ENCODE measurements around the gene ASB11. TPM values are rescaled to one million over a fixed set of nuclear protein-coding genes. Genes with fewer than 3 reads are reported as not detected.
A peak's percentile ranks its signal among the peaks of the same experiment; 100 is the strongest.
"Not testable (repeated sequence)": the region's sequence is repeated elsewhere in the genome, so short reads cannot be mapped to it uniquely, and the experiment has no call there.

ASB11 gene
- total and polyA plus RNA-seq, 7 experiments from 2014 or later, result not detected

DNA sequence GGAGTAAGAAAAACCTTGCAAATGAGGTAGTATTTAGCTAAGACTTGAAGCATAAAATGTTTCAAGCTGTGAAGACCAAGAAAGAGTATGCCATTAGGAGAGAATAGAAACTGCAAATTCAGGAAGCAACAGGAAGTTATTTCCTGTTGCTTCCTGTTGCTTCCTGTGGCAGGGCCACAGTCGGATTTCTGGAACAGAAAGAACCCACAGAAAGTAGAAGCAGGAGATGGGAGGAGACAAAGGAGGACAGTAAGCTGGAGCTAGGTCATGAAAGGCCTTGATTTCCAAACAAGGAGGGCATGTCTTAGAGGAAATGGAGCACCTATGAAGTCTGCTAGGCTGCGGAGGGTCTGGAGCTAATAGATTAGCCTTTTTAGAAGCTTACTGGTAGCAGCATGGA is 17.2 kb downstream of the ASB11 start:
- no peaks in the 10 kb centered on the region for H3K9me3 Mint-ChIP-seq
- ATAC-seq, result no peak
- H3K27ac ChIP-seq (ENCODE audit: low read depth, low read length), result no peak overlapping the region
- no peak overlapping the region for H3K4me3 ChIP-seq (ENCODE audit: low read length)
- H3K4me1 Mint-ChIP-seq, result peaks cover 0 to 10% (median 2%) of the 10 kb centered on the region in 7 donors
- no peak overlapping the region for H3K4me3 Mint-ChIP-seq
- DNase-seq, result no peak
- no peaks in the 10 kb centered on the region for H3K4me1 ChIP-seq (ENCODE audit: control insufficient read depth in 2 of 2, insufficient read depth in 2 of 2, low read length in 2 of 2)
- H3K27me3 ChIP-seq (ENCODE audit: control insufficient read depth in 2 of 2, insufficient read depth in 2 of 2, low read length in 2 of 2), result no peaks in the 10 kb centered on the region
- no peaks in the 10 kb centered on the region for H3K9me3 ChIP-seq (ENCODE audit: control insufficient read depth in 2 of 3, low read length in 3 of 3)
- no peaks in the 10 kb centered on the region for H3K36me3 ChIP-seq (ENCODE audit: control insufficient read depth in 2 of 3, insufficient read depth in 3 of 3, low read length in 3 of 3)
- ChIA-PET POLR2A (no interaction called here), CTCF (no interaction called here)
- H3K36me3 Mint-ChIP-seq, result no peaks in the 10 kb centered on the region
- H3K27ac Mint-ChIP-seq, result peak overlapping the region in 1 of 9 donors; percentile 47
- intact Hi-C loops (cut with micrococcal nuclease), result no loop called here
- no peaks in the 10 kb centered on the region for H3K27me3 Mint-ChIP-seq

DNA sequence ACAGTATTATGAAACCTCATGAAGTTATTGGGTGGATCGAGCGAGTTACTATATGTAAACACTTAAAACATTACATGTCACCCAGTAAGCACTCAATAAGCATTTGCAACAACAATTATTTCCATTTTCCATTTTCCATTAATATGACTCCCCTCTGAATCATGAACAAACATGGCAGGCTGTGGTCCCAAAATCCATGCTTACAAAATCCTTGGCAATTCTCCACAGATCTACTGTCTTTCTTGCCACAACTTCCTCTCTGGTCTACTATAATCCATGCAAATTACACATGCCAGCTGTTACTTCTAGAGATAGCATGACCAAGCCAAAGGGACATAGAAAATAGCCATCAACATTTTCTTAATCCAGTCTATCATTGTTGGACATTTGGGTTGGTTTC is 22.0 kb downstream of the ASB11 start:
- no peaks in the 10 kb centered on the region for H3K27me3 Mint-ChIP-seq

DNA sequence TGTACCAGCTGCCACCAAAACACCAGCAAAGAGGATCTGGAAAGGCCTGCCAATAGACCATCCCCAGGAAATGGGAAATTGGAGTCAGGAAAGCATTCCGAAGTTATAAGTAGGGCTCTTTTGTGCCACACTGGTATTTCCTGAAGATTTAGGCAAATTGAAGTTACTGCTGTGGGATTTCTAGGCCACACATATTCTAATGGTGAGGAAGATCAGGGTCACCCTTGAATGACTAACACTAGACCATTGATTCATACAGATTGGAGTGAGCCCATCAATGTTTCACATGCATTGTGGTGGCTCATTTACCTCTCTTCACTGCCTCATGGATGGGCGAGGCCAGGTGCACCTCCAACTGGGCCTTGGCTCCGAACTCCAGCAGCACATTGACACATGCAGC is 22.6 kb downstream of the ASB11 start:
- Mint-ChIP-seq H3K4me1 (peaks cover 0 to under 1% (median 0%) of the 10 kb centered on the region in 7 donors), H3K27ac (no peak overlapping the region), H3K9me3 (no peaks in the 10 kb centered on the region), H3K4me3 (no peak overlapping the region), H3K36me3 (no peaks in the 10 kb centered on the region), H3K27me3 (no peaks in the 10 kb centered on the region)
- Histone ChIP-seq H3K4me3 (ENCODE audit: low read length) (no peak overlapping the region), H3K27me3 (ENCODE audit: control insufficient read depth in 2 of 2, insufficient read depth in 2 of 2, low read length in 2 of 2) (no peaks in the 10 kb centered on the region), H3K9me3 (ENCODE audit: control insufficient read depth in 2 of 3, low read length in 3 of 3) (no peaks in the 10 kb centered on the region), H3K27ac (ENCODE audit: low read depth, low read length) (no peak overlapping the region), H3K36me3 (ENCODE audit: control insufficient read depth in 2 of 3, insufficient read depth in 3 of 3, low read length in 3 of 3) (no peaks in the 10 kb centered on the region), H3K4me1 (ENCODE audit: control insufficient read depth in 2 of 2, insufficient read depth in 2 of 2, low read length in 2 of 2) (no peaks in the 10 kb centered on the region)
- CTCF ChIA-PET, result no interaction called here
- intact Hi-C loops (cut with micrococcal nuclease), result no loop called here
- DNase-seq, result no peak
- no peak for ATAC-seq
- POLR2A ChIA-PET, result no interaction called here

More for the DNA sequence above, 22.0 kb downstream of the ASB11 start:
- no peaks in the 10 kb centered on the region for H3K36me3 Mint-ChIP-seq
- H3K4me3 Mint-ChIP-seq, result no peak overlapping the region
- no peaks in the 10 kb centered on the region for H3K9me3 Mint-ChIP-seq
- ATAC-seq (no peak), DNase-seq (no peak)
- CTCF ChIA-PET, result no interaction called here
- Histone ChIP-seq H3K27ac (ENCODE audit: low read depth, low read length) (no peak overlapping the region), H3K36me3 (ENCODE audit: control insufficient read depth in 2 of 3, insufficient read depth in 3 of 3, low read length in 3 of 3) (no peaks in the 10 kb centered on the region), H3K4me1 (ENCODE audit: control insufficient read depth in 2 of 2, insufficient read depth in 2 of 2, low read length in 2 of 2) (no peaks in the 10 kb centered on the region), H3K4me3 (ENCODE audit: low read length) (no peak overlapping the region), H3K9me3 (ENCODE audit: control insufficient read depth in 2 of 3, low read length in 3 of 3) (no peaks in the 10 kb centered on the region), H3K27me3 (ENCODE audit: control insufficient read depth in 2 of 2, insufficient read depth in 2 of 2, low read length in 2 of 2) (no peaks in the 10 kb centered on the region)
- intact Hi-C loops (cut with micrococcal nuclease), result no loop called here
- POLR2A ChIA-PET, result no interaction called here
- H3K4me1 Mint-ChIP-seq, result peaks cover 0 to 6% (median 0%) of the 10 kb centered on the region in 7 donors
- no peak overlapping the region for H3K27ac Mint-ChIP-seq

DNA sequence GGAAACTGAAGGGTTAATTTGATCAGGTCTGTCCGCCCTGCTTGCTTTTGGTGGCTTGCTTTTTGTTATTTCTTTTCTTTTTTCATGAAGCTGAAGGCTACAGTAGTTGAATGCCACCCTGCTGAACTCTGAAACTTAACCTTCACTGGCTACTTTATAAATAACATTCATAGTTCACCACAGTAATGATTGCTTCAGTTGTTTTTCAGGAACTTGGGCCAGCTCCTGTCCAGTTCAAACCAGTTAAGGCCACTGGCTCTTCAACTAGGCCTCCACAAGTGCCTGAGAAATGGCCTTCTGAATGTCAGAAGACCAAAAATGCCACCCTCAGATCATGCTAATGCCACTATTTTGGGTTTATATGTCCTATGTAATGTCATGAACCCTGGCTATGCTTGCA is 37.8 kb downstream of the ASB11 start:
- peak overlapping the region in 1 of 9 donors; percentile 18 for H3K27ac Mint-ChIP-seq
- H3K27ac ChIP-seq (ENCODE audit: low read depth, low read length), result no peak overlapping the region

DNA sequence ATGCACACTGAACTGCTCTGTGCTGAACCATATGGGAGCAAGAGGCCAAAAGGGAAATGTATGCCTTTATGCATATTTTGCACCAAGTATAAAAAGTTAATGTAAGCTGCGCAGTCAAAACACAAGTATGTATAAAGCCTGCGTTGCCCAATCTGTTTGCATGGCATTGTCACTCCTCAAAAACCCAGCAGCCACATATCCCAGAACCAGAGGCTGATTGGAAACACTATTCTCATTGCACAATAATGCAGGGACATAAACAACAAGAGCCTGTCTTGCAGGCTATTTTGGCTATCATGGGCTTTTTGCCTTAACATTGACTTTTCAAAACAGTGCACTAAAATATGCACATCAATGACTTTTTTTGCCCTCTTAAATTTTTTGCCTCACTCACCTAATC is 40.5 kb downstream of the ASB11 start:
- no peaks in the 10 kb centered on the region for H3K36me3 Mint-ChIP-seq
- H3K27me3 Mint-ChIP-seq, result peaks cover 0 to 3% (median 0%) of the 10 kb centered on the region in 5 donors
- DNase-seq (no peak), ATAC-seq (no peak)
- intact Hi-C loops (cut with micrococcal nuclease), result no loop called here
- ChIA-PET CTCF (no interaction called here), POLR2A (no interaction called here)
- no peak overlapping the region for H3K27ac Mint-ChIP-seq
- no peak overlapping the region for H3K4me3 Mint-ChIP-seq
- H3K4me3 ChIP-seq (ENCODE audit: low read length), result no peak overlapping the region
- no peaks in the 10 kb centered on the region for H3K27me3 ChIP-seq (ENCODE audit: control insufficient read depth in 2 of 2, insufficient read depth in 2 of 2, low read length in 2 of 2)
- H3K9me3 ChIP-seq (ENCODE audit: control insufficient read depth in 2 of 3, low read length in 3 of 3), result no peaks in the 10 kb centered on the region
- no peak overlapping the region for H3K27ac ChIP-seq (ENCODE audit: low read depth, low read length)
- H3K36me3 ChIP-seq (ENCODE audit: control insufficient read depth in 2 of 3, insufficient read depth in 3 of 3, low read length in 3 of 3), result no peaks in the 10 kb centered on the region
- no peaks in the 10 kb centered on the region for H3K4me1 ChIP-seq (ENCODE audit: control insufficient read depth in 2 of 2, insufficient read depth in 2 of 2, low read length in 2 of 2)
- peaks cover 0 to 2% (median 0%) of the 10 kb centered on the region in 11 donors for H3K9me3 Mint-ChIP-seq
- peaks cover 0 to 6% (median 5%) of the 10 kb centered on the region in 7 donors for H3K4me1 Mint-ChIP-seq

More for the DNA sequence above, 37.8 kb downstream of the ASB11 start:
- no peak overlapping the region for H3K4me3 ChIP-seq (ENCODE audit: low read length)
- DNase-seq, result no peak
- ChIA-PET CTCF (no interaction called here), POLR2A (no interaction called here)
- H3K36me3 ChIP-seq (ENCODE audit: control insufficient read depth in 2 of 3, insufficient read depth in 3 of 3, low read length in 3 of 3), result no peaks in the 10 kb centered on the region
- Mint-ChIP-seq H3K4me3 (no peak overlapping the region), H3K9me3 (peaks cover 0 to 2% (median 0%) of the 10 kb centered on the region in 11 donors), H3K36me3 (no peaks in the 10 kb centered on the region), H3K4me1 (no peaks in the 10 kb centered on the region), H3K27me3 (peaks cover 0 to 7% (median 6%) of the 10 kb centered on the region in 5 donors)
- H3K27me3 ChIP-seq (ENCODE audit: control insufficient read depth in 2 of 2, insufficient read depth in 2 of 2, low read length in 2 of 2), result no peaks in the 10 kb centered on the region
- no peak for ATAC-seq
- H3K9me3 ChIP-seq (ENCODE audit: control insufficient read depth in 2 of 3, low read length in 3 of 3), result no peaks in the 10 kb centered on the region
- H3K4me1 ChIP-seq (ENCODE audit: control insufficient read depth in 2 of 2, insufficient read depth in 2 of 2, low read length in 2 of 2), result no peaks in the 10 kb centered on the region
- intact Hi-C loops (cut with micrococcal nuclease), result no loop called here

DNA sequence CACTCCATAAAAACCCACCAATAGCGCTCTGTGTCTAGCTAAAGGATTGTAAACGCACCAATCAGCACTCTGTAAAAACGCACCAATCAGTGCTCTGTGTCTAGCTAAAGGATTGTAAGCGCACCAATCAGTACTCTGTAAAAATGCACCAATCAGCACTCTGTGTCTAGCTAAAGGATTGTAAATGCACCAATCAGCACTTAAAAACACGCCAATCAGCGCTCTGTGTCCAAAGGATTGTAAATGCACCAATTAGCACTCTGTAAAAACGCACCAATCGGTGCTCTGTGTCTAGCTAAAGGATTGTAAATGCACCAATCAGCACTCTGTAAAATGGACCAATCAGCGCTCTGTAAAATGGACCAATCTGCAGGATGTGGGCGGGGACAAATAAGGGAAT is 42.2 kb downstream of the ASB11 start:
- H3K27ac ChIP-seq (ENCODE audit: low read depth, low read length); H3K27me3 Mint-ChIP-seq; H3K27ac Mint-ChIP-seq; intact Hi-C loops (cut with micrococcal nuclease); ATAC-seq; H3K27me3 ChIP-seq (ENCODE audit: control insufficient read depth in 2 of 2, insufficient read depth in 2 of 2, low read length in 2 of 2); H3K9me3 Mint-ChIP-seq; H3K9me3 ChIP-seq (ENCODE audit: control insufficient read depth in 2 of 3, low read length in 3 of 3); H3K36me3 Mint-ChIP-seq; DNase-seq; CTCF ChIA-PET; H3K36me3 ChIP-seq (ENCODE audit: control insufficient read depth in 2 of 3, insufficient read depth in 3 of 3, low read length in 3 of 3); H3K4me3 ChIP-seq (ENCODE audit: low read length); H3K4me1 ChIP-seq (ENCODE audit: control insufficient read depth in 2 of 2, insufficient read depth in 2 of 2, low read length in 2 of 2); H3K4me3 Mint-ChIP-seq; POLR2A ChIA-PET: not testable (repeated sequence)
- peaks cover 4 to 15% (median 11%) of the 10 kb centered on the region in 7 donors for H3K4me1 Mint-ChIP-seq

DNA sequence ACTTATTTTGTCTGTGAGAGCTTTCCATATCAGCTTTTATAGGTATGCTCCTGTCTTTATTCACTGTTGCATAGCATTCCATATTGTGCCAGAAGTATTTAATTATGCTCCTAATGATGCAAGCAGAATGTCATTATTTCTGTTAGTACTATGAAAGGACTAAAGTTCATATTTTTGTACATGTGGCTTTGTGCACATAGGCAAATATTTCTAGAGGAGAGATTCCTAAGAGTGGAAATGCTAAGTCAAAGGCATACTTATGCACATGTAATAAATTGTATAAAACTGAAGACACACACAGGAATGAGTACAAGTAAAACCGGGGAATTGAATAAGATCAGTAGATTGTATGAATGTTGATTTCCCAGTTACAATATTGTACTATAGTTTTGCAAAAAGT is 43.7 kb downstream of the ASB11 start:
- H3K4me3 ChIP-seq (ENCODE audit: low read length), result no peak overlapping the region
- ATAC-seq (no peak), DNase-seq (no peak)
- H3K27me3 Mint-ChIP-seq, result peaks cover 0 to 3% (median 0%) of the 10 kb centered on the region in 5 donors
- no peak overlapping the region for H3K4me3 Mint-ChIP-seq
- intact Hi-C loops (cut with micrococcal nuclease), result no loop called here
- H3K27ac Mint-ChIP-seq, result peak overlapping the region in 2 of 9 donors; percentile 24 to 26
- no peaks in the 10 kb centered on the region for H3K27me3 ChIP-seq (ENCODE audit: control insufficient read depth in 2 of 2, insufficient read depth in 2 of 2, low read length in 2 of 2)
- POLR2A ChIA-PET, result no interaction called here
- H3K27ac ChIP-seq (ENCODE audit: low read depth, low read length), result no peak overlapping the region
- no peaks in the 10 kb centered on the region for H3K36me3 ChIP-seq (ENCODE audit: control insufficient read depth in 2 of 3, insufficient read depth in 3 of 3, low read length in 3 of 3)
- no peaks in the 10 kb centered on the region for H3K36me3 Mint-ChIP-seq
- H3K9me3 Mint-ChIP-seq, result peaks cover 0 to 2% (median 0%) of the 10 kb centered on the region in 11 donors
- no peaks in the 10 kb centered on the region for H3K4me1 ChIP-seq (ENCODE audit: control insufficient read depth in 2 of 2, insufficient read depth in 2 of 2, low read length in 2 of 2)
- CTCF ChIA-PET, result no interaction called here
- peaks cover 4 to 15% (median 11%) of the 10 kb centered on the region in 7 donors for H3K4me1 Mint-ChIP-seq
- H3K9me3 ChIP-seq (ENCODE audit: control insufficient read depth in 2 of 3, low read length in 3 of 3), result no peaks in the 10 kb centered on the region

Measured in naive thymus-derived CD4-positive, alpha-beta T cell (primary cell).